ENCODE measurements around the gene ABCB7.
"Not testable (repeated sequence)": the region's sequence is repeated elsewhere in the genome, so short reads cannot be mapped to it uniquely, and the experiment has no call there.

ABCB7 gene

DNA sequence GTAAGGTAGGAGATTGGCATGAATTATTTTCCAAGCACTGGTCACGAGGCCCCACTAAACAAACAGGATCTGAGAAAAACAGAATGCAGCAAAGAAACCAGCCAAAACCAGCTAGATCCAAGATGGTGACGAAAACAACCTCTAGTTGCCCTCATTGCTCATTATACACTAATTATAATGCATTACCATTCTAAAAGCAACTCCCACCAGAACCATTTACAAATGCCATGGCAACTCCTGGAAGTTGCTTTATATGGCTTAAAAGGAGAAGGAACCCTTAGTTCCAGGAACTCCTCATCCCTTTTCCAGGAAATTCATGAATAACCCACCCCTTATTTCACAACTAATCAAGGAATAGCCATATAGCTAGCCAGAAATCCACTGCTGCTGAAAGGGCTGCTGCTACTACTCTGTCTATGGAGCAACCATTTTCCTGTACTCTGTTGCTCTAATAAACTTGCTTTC, 69.3 kb downstream of the ABCB7 start:
- DNase-seq = no peak

DNA sequence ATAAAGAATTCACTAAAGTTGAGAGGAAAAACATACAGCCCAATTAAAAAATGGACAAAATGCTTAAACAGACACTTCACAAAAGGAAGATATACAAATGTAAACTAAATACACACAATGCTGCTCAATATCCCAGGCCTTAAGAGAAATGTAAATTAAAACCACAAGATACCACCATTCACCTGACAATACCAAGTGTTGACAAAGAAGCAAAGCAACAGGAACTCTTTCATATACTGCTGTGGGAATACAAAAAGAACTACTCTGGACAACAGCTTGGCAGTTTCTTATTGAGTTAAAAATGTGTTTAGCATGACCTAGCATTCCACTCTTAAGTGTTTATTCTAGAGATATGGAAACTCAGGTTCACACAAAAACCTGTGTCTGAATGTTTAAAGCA, 71.3 kb downstream of the ABCB7 start:
- DNase-seq = no peak

DNA sequence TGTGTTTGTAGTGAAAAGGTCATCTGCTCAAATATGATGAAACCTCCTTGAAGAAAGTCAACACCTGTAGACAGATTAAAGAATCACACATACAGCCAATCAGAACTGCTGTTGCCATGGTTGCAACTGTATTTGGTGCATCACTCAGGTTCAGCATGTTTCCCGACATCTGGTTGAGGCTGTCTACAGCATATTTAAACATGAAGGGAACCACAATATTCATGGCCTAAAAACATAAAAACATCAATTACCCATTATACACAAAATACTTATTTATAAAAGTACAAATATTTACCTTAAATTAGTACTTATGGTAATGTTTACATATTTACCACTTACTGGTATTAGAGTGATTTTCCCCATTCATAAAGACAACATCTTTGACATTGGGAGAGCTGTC, 79.7 kb downstream of the ABCB7 start:
- DNase-seq = no peak

- DNase-seq = no peak
Observed at GRCh38 chrX:75074475-75074874, 81.6 kb downstream of the ABCB7 start.

DNA sequence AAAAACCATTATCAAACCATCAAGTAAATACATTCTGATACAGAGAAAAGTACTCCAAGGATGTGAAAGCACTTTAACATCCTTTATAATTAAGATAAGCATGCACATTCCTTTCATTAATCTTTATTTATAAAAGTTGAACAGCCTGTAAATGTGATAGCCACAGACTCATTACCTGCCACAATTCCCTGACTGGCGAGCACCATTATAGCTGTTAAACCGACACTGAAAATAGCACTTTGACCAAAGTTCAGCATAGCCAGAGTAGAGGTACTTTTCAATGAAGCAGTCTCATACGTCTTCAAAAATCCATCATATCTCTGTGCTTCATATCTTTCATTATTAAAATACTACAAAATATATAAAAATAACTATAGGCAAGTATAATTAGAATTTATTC, 84.7 kb downstream of the ABCB7 start:
- no peak for DNase-seq

DNA sequence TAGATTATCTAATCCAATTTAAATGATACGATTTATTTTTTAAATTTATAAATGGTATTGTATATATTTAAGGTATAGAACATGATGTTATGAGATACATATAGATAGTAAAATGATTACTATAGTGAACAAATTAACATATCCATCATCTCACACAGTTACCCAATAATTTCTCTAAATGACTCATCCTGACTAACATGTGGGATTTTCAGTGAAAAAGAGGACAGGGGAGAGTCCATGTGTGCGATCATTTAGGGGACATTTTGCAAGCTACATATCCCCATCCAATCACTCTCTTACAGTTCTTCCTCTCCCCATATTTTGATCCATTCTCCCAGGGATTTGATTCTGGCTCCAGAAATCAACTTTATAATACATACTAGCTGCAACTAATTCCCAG, 88.2 kb downstream of the ABCB7 start:
- DNase-seq = no peak

GRCh38 chrX:75061701-75062100, 94.4 kb downstream of the ABCB7 start:
- DNase-seq = no peak

GRCh38 chrX:75051047-75051446, 105.0 kb downstream of the ABCB7 start:
- DNase-seq = no peak

DNA sequence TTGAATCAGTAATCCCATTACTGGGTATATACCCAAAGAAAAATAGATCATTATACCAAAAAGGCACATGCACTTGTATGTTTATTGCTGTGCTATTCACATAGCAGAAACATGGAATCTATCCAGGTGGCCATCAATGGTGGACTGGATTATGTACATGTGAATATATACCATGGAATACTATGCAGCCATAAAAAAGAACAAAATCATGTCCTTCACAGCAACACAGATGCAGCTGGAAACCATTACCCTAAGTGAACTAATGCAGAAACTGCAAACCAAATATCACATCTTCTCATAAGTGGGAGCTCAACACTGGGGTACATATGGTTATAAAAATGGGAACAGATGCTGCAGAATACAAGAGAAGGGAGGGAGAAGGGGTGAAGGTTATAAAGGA, 110.7 kb downstream of the ABCB7 start:
- DNase-seq = no peak

- DNase-seq = not testable (repeated sequence)
Observed at GRCh38 chrX:75044142-75044541, 111.9 kb downstream of the ABCB7 start.

DNA sequence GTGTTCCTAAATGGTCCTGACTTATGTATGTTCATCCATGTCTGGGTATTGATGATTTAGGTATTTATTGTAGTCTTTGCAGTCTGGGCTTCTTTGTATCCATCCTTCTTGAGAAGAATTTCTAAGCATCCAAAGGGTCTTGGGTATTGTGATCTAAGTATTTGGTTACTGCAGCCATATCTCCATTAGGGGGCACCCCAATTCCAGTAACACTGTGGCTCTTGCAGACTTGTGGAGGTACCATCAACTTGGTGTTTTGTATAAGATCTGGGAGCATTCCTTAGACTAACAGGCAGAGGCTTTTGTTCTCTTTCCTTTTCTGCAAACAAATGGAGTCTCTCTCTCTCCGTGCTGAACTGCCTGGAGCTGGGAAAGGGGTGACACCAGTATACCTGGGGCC, 117.2 kb downstream of the ABCB7 start:
- no peak for DNase-seq

All from KG1 (cell line).